Measurements from ENCODE around the gene SENP8.
"Not testable (repeated sequence)": the region's sequence is repeated elsewhere in the genome, so short reads cannot be mapped to it uniquely, and the experiment has no call there.

The SENP8 gene

GRCh38 chr15:72118017-72118978 is at the start of gene SENP8, which contains the start of gene MYO9A:
SENP8 (plus strand) TSS chr15:72118403; CDS start chr15:72139624, 21,221 bp downstream.
MYO9A (minus strand) TSS chr15:72118150; CDS start chr15:72046563, 71,587 bp downstream.
- Mint-ChIP-seq H3K4me1 (peaks cover 45% of the 10 kb centered on the region), H3K4me3 (peak within 1 kb of the TSS; percentile 96 to 98 (median 98)), H3K27ac (peak within 1 kb of the TSS; percentile 98 to 100 (median 100)), H3K9me3 (no peaks in the 10 kb centered on the region), H3K36me3 (ENCODE audit: low read depth) (no peaks in the 10 kb centered on the region), H3K27me3 (ENCODE audit: low read depth) (no peaks in the 10 kb centered on the region)
- peak in 1 of 3 experiments; percentile 23 for TF ChIP-seq CTCF (IDR thresholded peaks at IDR 0.05; ENCODE audit: unreplicated experiment in 3 of 3)

- H3K36me3 Mint-ChIP-seq (ENCODE audit: low read depth), result peaks cover 6% of the 10 kb centered on the region
- TF ChIP-seq CTCF (IDR thresholded peaks at IDR 0.05; ENCODE audit: unreplicated experiment in 3 of 3), result no peak
- H3K4me1 Mint-ChIP-seq, result peaks cover 8% of the 10 kb centered on the region
- no peaks in the 10 kb centered on the region for H3K27me3 Mint-ChIP-seq (ENCODE audit: low read depth)
- no peak overlapping the region for H3K4me3 Mint-ChIP-seq
- peaks cover 3% of the 10 kb centered on the region for H3K9me3 Mint-ChIP-seq
- no peak overlapping the region for H3K27ac Mint-ChIP-seq
Observed at GRCh38 chr15:72068856-72069255, 49.3 kb upstream of the SENP8 start.

GRCh38 chr15:72070817-72071447 is 47.3 kb upstream of the SENP8 start:
- TF ChIP-seq CTCF (IDR thresholded peaks at IDR 0.05; ENCODE audit: unreplicated experiment in 3 of 3), result no peak
- Mint-ChIP-seq H3K36me3 (ENCODE audit: low read depth) (no peaks in the 10 kb centered on the region), H3K4me1 (peaks cover 14% of the 10 kb centered on the region), H3K4me3 (no peak overlapping the region), H3K27ac (peak overlapping the region in 1 of 3 experiments; percentile 13), H3K9me3 (no peaks in the 10 kb centered on the region), H3K27me3 (ENCODE audit: low read depth) (no peaks in the 10 kb centered on the region)

GRCh38 chr15:72071448-72071825 is 46.8 kb upstream of the SENP8 start:
- H3K27ac Mint-ChIP-seq, result peak overlapping the region in 1 of 3 experiments; percentile 13
- H3K36me3 Mint-ChIP-seq (ENCODE audit: low read depth); H3K4me3 Mint-ChIP-seq; H3K9me3 Mint-ChIP-seq; H3K27me3 Mint-ChIP-seq (ENCODE audit: low read depth): not testable (repeated sequence)
- peaks cover 14% of the 10 kb centered on the region for H3K4me1 Mint-ChIP-seq

- Mint-ChIP-seq H3K4me1 (peaks cover 14% of the 10 kb centered on the region), H3K36me3 (ENCODE audit: low read depth) (no peaks in the 10 kb centered on the region), H3K27me3 (ENCODE audit: low read depth) (no peaks in the 10 kb centered on the region), H3K9me3 (no peaks in the 10 kb centered on the region), H3K4me3 (no peak overlapping the region), H3K27ac (peak overlapping the region in 1 of 3 experiments; percentile 10)
- no peak for TF ChIP-seq CTCF (IDR thresholded peaks at IDR 0.05; ENCODE audit: unreplicated experiment in 3 of 3)
Observed at GRCh38 chr15:72074335-72075060, 43.7 kb upstream of the SENP8 start.

GRCh38 chr15:72077950-72078349 is 40.3 kb upstream of the SENP8 start:
- H3K36me3 Mint-ChIP-seq (ENCODE audit: low read depth), result no peaks in the 10 kb centered on the region
- H3K9me3 Mint-ChIP-seq, result no peaks in the 10 kb centered on the region
- H3K4me1 Mint-ChIP-seq, result peaks cover 6% of the 10 kb centered on the region
- H3K27me3 Mint-ChIP-seq (ENCODE audit: low read depth), result no peaks in the 10 kb centered on the region
- H3K4me3 Mint-ChIP-seq, result no peak overlapping the region
- no peak overlapping the region for H3K27ac Mint-ChIP-seq
- TF ChIP-seq CTCF (IDR thresholded peaks at IDR 0.05; ENCODE audit: unreplicated experiment in 3 of 3), result no peak

All from nephron (organoid).